Ammon's horn (tissue), 1 donor: ENCODE data around the gene CEACAM5.

Experiments used
- DNase-seq: peaks from one replicate; pipeline ENCODE4 v3.0.0-alpha.2; 2016; ENCODE audit warnings: low spot score

The CEACAM5 gene

GRCh38 chr19:41708481-41708880 is at the start of gene CEACAM5:
Gene CEACAM5, plus strand, starts transcription at chr19:41708626. Its CDS starts 106 bp downstream, at chr19:41708732.
- DNase-seq = no peak

- no peak for DNase-seq
Measured at GRCh38 chr19:41666075-41666474, 42.4 kb upstream of the CEACAM5 start.

- DNase-seq = no peak
Measured at GRCh38 chr19:41668315-41668714, 40.1 kb upstream of the CEACAM5 start.

GRCh38 chr19:41670755-41671154 is 37.7 kb upstream of the CEACAM5 start:
- DNase-seq = no peak

- DNase-seq = no peak
Measured at GRCh38 chr19:41671486-41671885, 36.9 kb upstream of the CEACAM5 start.

GRCh38 chr19:41682437-41682836 is 26.0 kb upstream of the CEACAM5 start:
- DNase-seq = no peak

- no peak for DNase-seq
Measured at GRCh38 chr19:41687419-41687818, 21.0 kb upstream of the CEACAM5 start.

- DNase-seq = no peak
Measured at GRCh38 chr19:41688098-41688497, 20.3 kb upstream of the CEACAM5 start, which contains the start of gene CEACAM7. Gene CEACAM7, minus strand, starts transcription at chr19:41688270. Its CDS starts 105 bp downstream, at chr19:41688165.

- DNase-seq = no peak
Measured at GRCh38 chr19:41688687-41689086, 19.7 kb upstream of the CEACAM5 start.

GRCh38 chr19:41689993-41690800 is 18.2 kb upstream of the CEACAM5 start:
- DNase-seq = no peak

GRCh38 chr19:41690801-41691065 is 17.7 kb upstream of the CEACAM5 start:
- no peak for DNase-seq

GRCh38 chr19:41691268-41691970 is 17.0 kb upstream of the CEACAM5 start:
- DNase-seq = no peak

- DNase-seq = no peak
Measured at GRCh38 chr19:41694196-41694595, 14.2 kb upstream of the CEACAM5 start.

GRCh38 chr19:41694831-41695635 is 13.4 kb upstream of the CEACAM5 start:
- DNase-seq = no peak

GRCh38 chr19:41695745-41696144 is 12.7 kb upstream of the CEACAM5 start:
- no peak for DNase-seq

- no peak for DNase-seq
Measured at GRCh38 chr19:41696402-41697197, 11.8 kb upstream of the CEACAM5 start.

GRCh38 chr19:41697198-41697855 is 11.1 kb upstream of the CEACAM5 start:
- DNase-seq = no peak

GRCh38 chr19:41698746-41699230 is 9.6 kb upstream of the CEACAM5 start:
- no peak for DNase-seq

- DNase-seq = no peak
Measured at GRCh38 chr19:41699231-41699967, 9.0 kb upstream of the CEACAM5 start.

- DNase-seq = no peak
Measured at GRCh38 chr19:41699968-41700323, 8.5 kb upstream of the CEACAM5 start.
